ENCODE results near the gene TRIM7.

The TRIM7 gene

DNA sequence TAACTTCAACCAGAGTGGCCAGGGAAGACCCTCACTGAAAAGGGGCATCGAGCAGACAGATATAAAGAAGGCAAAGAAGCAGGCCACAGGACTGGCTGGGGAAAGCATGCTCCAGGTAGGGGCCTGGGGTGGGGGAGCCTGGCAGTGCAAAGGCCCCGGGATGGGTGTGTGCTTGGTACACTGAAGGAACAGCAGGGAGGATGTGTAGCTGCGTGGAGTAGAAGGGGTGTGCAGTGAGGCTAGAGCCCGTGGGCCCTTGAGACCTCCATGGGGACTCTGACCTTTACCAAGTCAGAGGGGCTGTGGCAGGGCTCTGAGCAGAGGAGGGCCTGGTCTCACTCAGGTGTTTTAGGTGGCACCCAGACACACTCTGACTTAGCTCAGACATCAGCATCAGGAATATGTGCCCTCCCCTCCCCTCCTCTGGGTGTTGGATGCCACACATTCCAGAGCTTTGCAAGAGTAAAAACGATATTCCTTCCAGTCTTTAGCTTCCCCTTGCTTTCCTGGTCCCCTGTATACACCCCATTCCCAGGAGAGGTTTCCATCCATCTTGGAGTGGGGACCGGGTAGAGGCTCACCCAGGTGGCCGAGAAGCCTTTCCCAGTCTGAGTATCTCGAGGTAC lies 7.6 kb downstream of the TRIM7 start:
- H3K4me3 ChIP-seq (ENCODE audit: low read length): no peak overlapping the region
- TF ChIP-seq, protein P1, sequence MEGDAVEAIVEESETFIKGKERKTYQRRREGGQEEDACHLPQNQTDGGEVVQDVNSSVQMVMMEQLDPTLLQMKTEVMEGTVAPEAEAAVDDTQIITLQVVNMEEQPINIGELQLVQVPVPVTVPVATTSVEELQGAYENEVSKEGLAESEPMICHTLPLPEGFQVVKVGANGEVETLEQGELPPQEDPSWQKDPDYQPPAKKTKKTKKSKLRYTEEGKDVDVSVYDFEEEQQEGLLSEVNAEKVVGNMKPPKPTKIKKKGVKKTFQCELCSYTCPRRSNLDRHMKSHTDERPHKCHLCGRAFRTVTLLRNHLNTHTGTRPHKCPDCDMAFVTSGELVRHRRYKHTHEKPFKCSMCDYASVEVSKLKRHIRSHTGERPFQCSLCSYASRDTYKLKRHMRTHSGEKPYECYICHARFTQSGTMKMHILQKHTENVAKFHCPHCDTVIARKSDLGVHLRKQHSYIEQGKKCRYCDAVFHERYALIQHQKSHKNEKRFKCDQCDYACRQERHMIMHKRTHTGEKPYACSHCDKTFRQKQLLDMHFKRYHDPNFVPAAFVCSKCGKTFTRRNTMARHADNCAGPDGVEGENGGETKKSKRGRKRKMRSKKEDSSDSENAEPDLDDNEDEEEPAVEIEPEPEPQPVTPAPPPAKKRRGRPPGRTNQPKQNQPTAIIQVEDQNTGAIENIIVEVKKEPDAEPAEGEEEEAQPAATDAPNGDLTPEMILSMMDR (conservative IDR thresholded peaks at IDR 0.05; ENCODE audit: low read depth, low read length): no peak
- DNase-seq (ENCODE audit: low read depth): no peak

DNA sequence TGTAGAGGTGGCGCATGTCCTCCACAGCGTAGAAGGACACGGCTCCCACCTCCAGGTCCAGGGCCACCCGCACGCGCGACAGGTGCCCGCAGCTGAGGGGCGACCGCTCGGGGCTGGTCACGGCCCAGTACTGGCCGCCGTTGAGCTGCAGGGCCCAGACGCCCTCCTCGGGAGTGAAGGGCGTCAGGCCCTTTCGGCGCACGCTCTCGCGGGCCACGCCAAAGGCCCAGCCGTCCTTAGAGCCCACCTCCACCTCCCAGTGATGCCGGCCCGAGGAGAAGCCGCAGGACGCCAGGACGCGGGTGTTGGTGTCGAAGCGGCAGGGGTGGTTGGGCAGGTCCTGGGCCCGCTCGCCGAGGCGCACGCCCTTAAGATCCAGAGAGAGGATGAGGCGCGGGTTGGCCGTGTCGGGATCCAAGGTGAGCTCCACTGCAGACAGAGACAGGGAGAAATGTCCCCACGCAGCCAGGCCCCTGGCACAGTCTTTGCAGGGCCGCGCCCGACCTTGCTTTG lies 9.7 kb downstream of the TRIM7 start:
- H3K4me3 ChIP-seq (ENCODE audit: low read length): no peak overlapping the region
- TF ChIP-seq, protein P1 (conservative IDR thresholded peaks at IDR 0.05; ENCODE audit: low read depth, low read length): no peak
- no peak for DNase-seq (ENCODE audit: low read depth)

DNA sequence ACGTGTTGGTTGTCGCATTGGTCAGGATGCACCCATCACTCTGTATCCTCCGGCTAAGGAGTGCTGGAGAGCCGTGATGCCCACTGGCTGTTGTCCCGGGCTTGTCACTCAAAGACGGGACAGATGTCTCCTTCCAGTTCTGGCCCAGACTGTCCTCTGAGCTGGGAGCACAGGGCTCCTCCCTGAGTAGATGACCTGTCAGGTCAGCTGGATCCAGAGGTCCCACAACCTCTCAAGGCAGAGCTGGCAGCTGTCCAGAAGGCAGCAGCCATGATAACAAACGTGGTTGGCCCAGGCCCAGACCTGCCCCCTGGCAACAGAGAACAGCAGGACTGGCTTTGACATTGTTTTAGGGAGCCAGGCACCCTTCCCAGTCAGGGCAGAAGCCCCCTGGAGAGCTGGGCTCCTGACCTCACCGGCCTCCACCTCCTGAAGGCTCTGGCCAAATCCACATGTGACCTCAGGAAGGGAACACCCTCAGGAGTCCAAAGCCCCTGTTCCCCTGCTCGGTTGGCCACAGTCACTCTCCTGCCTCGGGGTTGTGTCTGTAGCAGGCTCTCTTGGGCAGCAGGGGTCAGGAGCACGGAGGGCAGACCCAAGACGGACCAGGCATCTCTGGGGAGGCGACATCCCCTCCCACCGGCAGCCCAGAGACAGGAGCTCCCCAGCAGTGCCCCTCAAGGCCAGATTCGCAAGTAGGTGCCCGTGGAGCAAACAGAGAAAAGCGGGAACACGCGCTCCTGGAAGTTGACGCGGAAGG lies 10.3 kb downstream of the TRIM7 start:
- DNase-seq (ENCODE audit: low read depth): no peak
- no peak overlapping the region for H3K4me3 ChIP-seq (ENCODE audit: low read length)
- TF ChIP-seq, protein P1 (conservative IDR thresholded peaks at IDR 0.05; ENCODE audit: low read depth, low read length): no peak

DNA sequence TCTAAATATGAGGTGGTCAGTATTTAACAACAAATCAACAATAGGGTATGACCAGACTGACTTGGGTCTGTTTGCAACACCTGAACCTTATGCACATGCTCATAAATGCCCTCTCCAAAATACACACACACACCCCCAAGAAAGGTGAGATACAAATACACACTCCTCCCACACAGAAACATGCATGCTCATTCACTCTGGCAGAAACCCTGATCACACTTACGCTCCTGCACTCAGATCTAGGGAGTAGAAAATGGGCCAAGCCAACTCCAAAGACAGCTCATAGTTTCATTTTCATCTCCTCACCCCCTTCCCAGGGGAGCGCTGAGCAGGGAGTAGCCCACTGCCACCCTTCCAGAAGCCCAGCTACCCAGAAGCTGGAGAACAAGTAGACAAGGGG lies 11.3 kb downstream of the TRIM7 start:
- TF ChIP-seq, protein P1 (conservative IDR thresholded peaks at IDR 0.05; ENCODE audit: low read depth, low read length): no peak
- no peak for DNase-seq (ENCODE audit: low read depth)
- no peak overlapping the region for H3K4me3 ChIP-seq (ENCODE audit: low read length)

DNA sequence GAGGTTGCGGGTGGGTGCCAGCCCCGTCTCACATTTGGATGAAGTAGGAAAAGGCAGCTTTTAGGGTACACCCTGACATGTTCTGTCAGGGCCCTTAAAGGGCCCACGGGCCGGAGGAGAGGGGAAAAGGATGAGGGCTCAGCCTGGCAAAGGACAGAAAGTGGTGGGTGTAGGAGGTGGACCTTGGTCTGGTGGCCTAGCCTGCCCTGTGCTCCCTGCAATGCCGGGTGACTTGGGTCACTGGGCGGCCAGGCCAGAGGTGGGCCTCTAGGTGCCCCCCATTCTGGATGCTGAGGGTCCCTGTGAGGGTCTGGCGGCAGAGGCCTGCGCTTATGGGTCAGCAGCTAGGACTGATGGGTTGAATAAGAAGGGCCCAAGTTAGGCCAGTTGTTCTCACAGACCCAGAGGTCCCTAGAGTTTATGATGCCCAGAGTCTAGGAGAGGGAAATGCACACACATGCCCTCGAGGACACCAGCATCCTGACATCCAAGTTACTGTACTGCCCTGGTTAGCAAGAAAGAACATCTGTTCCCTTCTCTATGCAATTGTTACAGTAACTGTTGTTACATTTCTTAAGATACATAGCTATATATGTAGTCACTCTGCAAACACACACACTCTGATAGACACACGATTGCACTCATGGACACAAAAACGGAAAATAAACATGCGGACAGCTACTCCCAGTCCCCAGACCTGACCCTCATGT lies 12.5 kb downstream of the TRIM7 start:
- TF ChIP-seq, protein P1 (conservative IDR thresholded peaks at IDR 0.05; ENCODE audit: low read depth, low read length): no peak
- DNase-seq (ENCODE audit: low read depth): no peak
- H3K4me3 ChIP-seq (ENCODE audit: low read length): peak overlapping the region; percentile 74

DNA sequence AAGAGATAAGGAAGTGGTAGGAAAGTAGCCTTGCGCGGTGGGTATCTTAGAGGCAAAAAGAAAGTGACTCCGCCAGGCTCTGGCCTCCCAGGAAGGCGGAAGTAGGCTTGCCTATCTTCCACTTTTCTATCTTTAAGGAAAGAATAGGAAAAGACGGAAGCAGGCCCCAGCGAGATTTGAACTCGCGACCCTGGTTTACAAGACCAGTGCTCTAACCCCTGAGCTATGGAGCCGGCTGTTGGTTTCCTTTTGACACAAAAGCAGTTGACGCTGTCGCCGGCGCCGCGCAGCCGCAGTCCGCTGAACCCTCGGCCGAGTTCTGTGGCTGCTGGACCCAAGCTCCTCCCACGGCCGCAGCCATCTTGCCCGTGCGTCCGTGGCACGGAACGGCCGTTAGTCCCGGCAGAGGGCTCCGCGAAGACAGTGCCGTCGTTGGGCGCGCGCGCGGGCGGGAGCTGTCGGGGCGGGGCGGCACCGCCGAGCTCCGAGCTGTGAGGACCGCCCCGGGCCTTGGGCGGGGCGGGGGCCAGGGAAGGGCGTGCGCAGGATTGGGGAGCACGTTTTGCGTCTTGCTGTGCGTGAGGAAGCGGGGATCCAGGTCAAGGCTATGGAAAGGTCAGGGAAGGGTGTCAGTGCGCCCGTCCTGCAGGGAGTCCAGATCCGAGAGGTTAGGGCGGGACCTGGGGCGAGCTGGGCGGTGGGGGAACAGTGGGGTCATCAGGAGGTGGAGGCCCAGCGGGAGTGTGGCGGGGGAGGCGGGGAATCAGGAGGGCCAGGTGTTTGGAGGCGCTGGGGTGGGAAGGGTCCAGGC lies 13.3 kb downstream of the TRIM7 start:
- TF ChIP-seq, protein P1 (conservative IDR thresholded peaks at IDR 0.05; ENCODE audit: low read depth, low read length): no peak
- H3K4me3 ChIP-seq (ENCODE audit: low read length): peak overlapping the region; percentile 74
- DNase-seq (ENCODE audit: low read depth): no peak
